Hepatocyte (in vitro differentiated cells): ENCODE results near the gene CCDC167. TPM values are rescaled to one million over a fixed set of nuclear protein-coding genes. Genes with fewer than 3 reads are reported as not detected.

Experiments used
- DNase-seq: peaks from one replicate; pipeline ENCODE4 v3.0.0-alpha.2; 2016; ENCODE audit warnings: low spot score
- H2AFZ ChIP-seq: fragments of 200-600 bp; sonication (generic); 2 replicates; pipeline ENCODE4 v1.6.0; 2016; ENCODE audit warnings: antibody characterized with exemption, mild to moderate bottlenecking
- H3K27ac ChIP-seq: fragments of 200-600 bp; sonication (generic); 2 replicates; pipeline ENCODE4 v1.5.1; 2016; ENCODE audit warnings: mild to moderate bottlenecking
- H3K27me3 ChIP-seq: fragments of 200-600 bp; sonication (generic); 2 replicates; pipeline ENCODE4 v1.6.1; 2016
- H3K36me3 ChIP-seq: fragments of 200-600 bp; sonication (generic); replicated peaks from 2 replicates; pipeline ENCODE4 v1.5.1; 2016; ENCODE audit warnings: low read depth; ENCODE audit not compliant: insufficient read depth
- H3K4me1 ChIP-seq: fragments of 200-600 bp; sonication (generic); 2 replicates; pipeline ENCODE4 v1.5.1; 2016; ENCODE audit warnings: mild to moderate bottlenecking, moderate library complexity; ENCODE audit not compliant: insufficient read depth
- H3K4me2 ChIP-seq: fragments of 200-600 bp; sonication (generic); 2 replicates; pipeline ENCODE4 v1.6.0; 2016
- H3K4me3 ChIP-seq: fragments of 200-600 bp; sonication (generic); 2 replicates; pipeline ENCODE4 v1.5.1; 2016; ENCODE audit warnings: mild to moderate bottlenecking
- H3K79me2 ChIP-seq: fragments of 200-600 bp; sonication (generic); 2 replicates; pipeline ENCODE4 v1.6.0; 2017; ENCODE audit warnings: mild to moderate bottlenecking
- H3K9me2 ChIP-seq: fragments of 200-600 bp; sonication (generic); replicated peaks from 2 replicates; pipeline ENCODE4 v1.6.0; 2017; ENCODE audit warnings: mild to moderate bottlenecking; ENCODE audit not compliant: insufficient read depth
- H3K9me3 ChIP-seq: fragments of 200-600 bp; sonication (generic); 2 replicates; pipeline ENCODE4 v1.5.1; 2016; ENCODE audit warnings: low read depth, mild to moderate bottlenecking
- H4K20me1 ChIP-seq: fragments of 200-600 bp; sonication (generic); 2 replicates; pipeline ENCODE4 v1.6.0; 2016; ENCODE audit warnings: mild to moderate bottlenecking; ENCODE audit not compliant: insufficient read depth, poor library complexity, severe bottlenecking
- CTCF ChIP-seq: fragments of 200-600 bp; sonication (generic); IDR thresholded peaks from 2 replicates; pipeline ENCODE4 v1.5.1; 2016; ENCODE audit warnings: antibody characterized with exemption, mild to moderate bottlenecking; ENCODE audit not compliant: poor library complexity
- EZH2 ChIP-seq: fragments of 200-600 bp; sonication (generic); IDR thresholded peaks from 2 replicates; pipeline ENCODE4 v1.6.1; 2016; ENCODE audit warnings: antibody characterized with exemption, mild to moderate bottlenecking, borderline replicate concordance
- EZH2phosphoT487 ChIP-seq: fragments of 200-600 bp; sonication (generic); IDR thresholded peaks from one replicate; pipeline ENCODE4 v1.6.1; 2018; ENCODE audit warnings: antibody characterized with exemption, mild to moderate bottlenecking, low read depth, moderate library complexity; ENCODE audit not compliant: unreplicated experiment, severe bottlenecking
- WGBS: methylation state at CpG from one replicate; pipeline ENCODE4 v1.1.6; 2016; ENCODE audit warnings: low lambda C conversion rate; ENCODE audit errors: missing lambda C conversion rate; 5-methylcytosine and 5-hydroxymethylcytosine counted together
- polyA plus RNA-seq: library from polyadenylated mRNA; unstranded; fragments of >200 nt; fragmentation: Nextera tagmentation; extraction: Ambion mirVana; gene quantifications from 2 replicates; pipeline ENCODE4 v1.2.1, GENCODE V29; 2016
- total RNA-seq: library from RNA; depleted of rRNA; stranded (reverse); fragments of >200 nt; gene quantifications from 2 replicates; pipeline ENCODE4 v1.2.3, GENCODE V29; 2014

The CCDC167 gene
- total and polyA plus RNA-seq, 2 experiments from 2014 or later = 32.5 to 66.1 TPM

GRCh38 chr6:37514321-37514771, 14.7 kb upstream of the CCDC167 start:
- Histone ChIP-seq H3K9me3 (no peaks in the 10 kb centered on the region), H3K4me3 (no peak overlapping the region), H3K36me3 (no peaks in the 10 kb centered on the region), H3K27ac (no peak overlapping the region), H3K4me1 (peaks cover 15% of the 10 kb centered on the region), H3K9me2 (no peaks in the 10 kb centered on the region), H3K4me2 (no peak overlapping the region), H3K79me2 (no peaks in the 10 kb centered on the region), H4K20me1 (no peaks in the 10 kb centered on the region), H3K27me3 (peaks cover 34% of the 10 kb centered on the region), H2AFZ (no peak overlapping the region)
- no peak for DNase-seq
- WGBS = 62% methylated on average over 5 of the region's 5 CpGs
- no peak for TF ChIP-seq CTCF
- TF ChIP-seq EZH2 = no peak
- no peak for TF ChIP-seq EZH2phosphoT487

DNA sequence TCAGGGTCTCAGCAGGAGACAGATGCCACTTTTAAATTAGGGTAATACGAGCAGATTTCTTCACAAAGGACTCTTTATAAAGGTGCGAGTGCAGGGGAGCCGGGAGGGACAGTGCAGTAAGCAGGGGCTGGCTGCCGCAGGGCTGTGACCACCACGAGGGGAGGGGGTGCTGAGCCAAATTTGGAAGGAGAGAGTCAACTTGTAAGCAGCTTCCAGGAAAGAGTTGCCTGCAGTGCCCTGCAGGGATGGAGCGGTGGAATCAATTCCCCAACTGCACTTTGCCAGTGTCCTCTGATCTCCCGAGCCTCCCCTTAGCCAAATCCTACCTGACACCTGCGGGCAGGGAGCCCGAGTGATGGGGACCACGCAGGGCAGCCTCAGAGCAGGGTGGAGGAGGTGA, 13.9 kb upstream of the CCDC167 start:
- TF ChIP-seq EZH2 = no peak
- TF ChIP-seq CTCF = no peak
- TF ChIP-seq EZH2phosphoT487 = no peak
- no peaks in the 10 kb centered on the region for H3K9me3 ChIP-seq

GRCh38 chr6:37513155-37513554, 13.5 kb upstream of the CCDC167 start:
- Histone ChIP-seq H4K20me1 (no peaks in the 10 kb centered on the region), H3K4me1 (peaks cover 15% of the 10 kb centered on the region), H3K36me3 (no peaks in the 10 kb centered on the region), H2AFZ (no peak overlapping the region), H3K9me2 (no peaks in the 10 kb centered on the region), H3K27me3 (peaks cover 34% of the 10 kb centered on the region), H3K79me2 (no peaks in the 10 kb centered on the region), H3K4me3 (no peak overlapping the region), H3K9me3 (no peaks in the 10 kb centered on the region), H3K4me2 (no peak overlapping the region), H3K27ac (no peak overlapping the region)
- no peak for DNase-seq
- 44% methylated on average over 9 of the region's 9 CpGs for WGBS
- TF ChIP-seq EZH2phosphoT487 (no peak), CTCF (no peak), EZH2 (no peak)

More for the DNA sequence above, 13.9 kb upstream of the CCDC167 start:
- DNase-seq = no peak
- Histone ChIP-seq H3K27me3 (peaks cover 34% of the 10 kb centered on the region), H4K20me1 (no peaks in the 10 kb centered on the region), H3K79me2 (no peaks in the 10 kb centered on the region), H3K9me2 (no peaks in the 10 kb centered on the region), H3K36me3 (no peaks in the 10 kb centered on the region), H2AFZ (no peak overlapping the region), H3K4me2 (no peak overlapping the region), H3K27ac (no peak overlapping the region), H3K4me3 (no peak overlapping the region), H3K4me1 (peaks cover 15% of the 10 kb centered on the region)
- WGBS = 32% methylated on average over 10 of the region's 10 CpGs

DNA sequence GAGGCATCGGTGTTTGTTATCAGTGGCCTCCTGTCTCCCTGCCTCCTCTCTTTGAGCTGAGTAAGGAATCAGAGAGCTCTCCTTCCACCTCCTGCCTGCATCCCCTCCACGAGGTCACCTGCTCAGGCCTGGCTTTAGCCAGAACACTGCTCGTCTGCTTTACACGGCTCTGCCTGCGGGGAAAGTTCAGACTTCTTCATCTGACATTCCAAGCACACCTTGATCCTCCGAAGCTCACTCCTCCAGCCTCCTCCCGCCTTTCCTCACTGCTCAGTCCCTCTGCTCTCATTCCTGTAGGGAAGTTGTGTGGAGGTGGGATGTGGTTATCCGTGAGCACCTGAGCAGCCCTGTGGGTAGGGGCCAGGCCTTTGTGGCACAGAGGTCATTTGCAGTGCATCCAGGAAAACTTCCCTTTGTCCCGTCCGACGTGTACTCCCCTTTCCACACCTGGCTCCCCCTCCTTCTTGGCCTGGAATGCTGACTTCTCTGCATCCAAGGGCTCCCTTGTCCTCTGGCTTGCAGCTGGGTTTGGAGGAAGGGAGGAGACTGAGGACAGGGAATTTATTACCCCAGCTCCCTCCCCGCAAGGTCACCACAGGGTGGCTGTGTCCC, 12.8 kb upstream of the CCDC167 start:
- Histone ChIP-seq H3K36me3 (no peaks in the 10 kb centered on the region), H3K4me2 (no peak overlapping the region), H2AFZ (no peak overlapping the region), H3K9me2 (no peaks in the 10 kb centered on the region), H3K79me2 (no peaks in the 10 kb centered on the region), H3K4me1 (peaks cover 15% of the 10 kb centered on the region), H3K27ac (no peak overlapping the region), H3K27me3 (peaks cover 34% of the 10 kb centered on the region), H3K9me3 (no peaks in the 10 kb centered on the region), H3K4me3 (no peak overlapping the region), H4K20me1 (no peaks in the 10 kb centered on the region)
- no peak for DNase-seq
- TF ChIP-seq EZH2phosphoT487 (no peak), CTCF (no peak), EZH2 (no peak)
- 19% methylated on average over 12 of the region's 12 CpGs for WGBS
